Mammary epithelial cell (primary cell): Measurements from ENCODE around the gene INPP5E.

ENCODE experiments used
- CTCF ChIP-seq, 2 donors: IDR thresholded peaks in 1 of 2; conservative IDR thresholded peaks in 1 of 2; 2 replicates each; pipeline ENCODE4 v1.5.1; 2011 to 2012; ENCODE audit warnings: inconsistent platforms in 2 of 2, low read length in 2 of 2, mild to moderate bottlenecking in 2 of 2, control low read depth in 1 of 2, low read depth in 1 of 2; ENCODE audit not compliant: insufficient read depth in 1 of 2; ENCODE audit errors: extremely low read depth in 1 of 2
- EZH2 ChIP-seq: IDR thresholded peaks from 2 replicates; pipeline ENCODE4 v1.6.1; 2012; ENCODE audit warnings: low read length, inconsistent platforms, borderline replicate concordance

GRCh38 chr9:136385015-136385414 is 54.6 kb downstream of the INPP5E start:
- TF ChIP-seq CTCF (conservative IDR thresholded peaks at IDR 0.05 in 1 of 2, IDR thresholded peaks at IDR 0.05 in 1 of 2; ENCODE audit: extremely low read depth in 1 of 2, insufficient read depth in 1 of 2, low read depth in 1 of 2, low read length in 2 of 2) (no peak), EZH2 (no peak)
